Stomach (tissue), 4 donors: Measurements from ENCODE around the gene ADAMTS16.

ENCODE experiments used
- EP300 ChIP-seq: sonication (generic); formaldehyde crosslinking; IDR thresholded peaks from one replicate; pipeline ENCODE4 v1.6.1; 2017; ENCODE audit warnings: antibody characterized with exemption
- POLR2A ChIP-seq, 4 donors: fragments of 450-650 bp; IDR thresholded peaks; one replicate each; pipeline ENCODE4 v1.6.1; 2016; ENCODE audit warnings: antibody characterized with exemption in 4 of 4, control low read depth in 2 of 4, mild to moderate bottlenecking in 1 of 4, moderate library complexity in 1 of 4
- POLR2AphosphoS5 ChIP-seq, 3 donors: sonication (generic); formaldehyde crosslinking; IDR thresholded peaks; one replicate each; pipeline ENCODE4 v1.6.1; 2016; ENCODE audit warnings: antibody characterized with exemption in 3 of 3
- TF ChIP-seq, protein P1 (sequence below), 7 experiments: fragments of 450-650 bp in 4 of 7; fragments of 200-600 bp in 3 of 7; sonication (generic) in 3 of 7; IDR thresholded peaks; one replicate each; pipeline ENCODE4 v1.5.1; 2016 to 2019; ENCODE audit warnings: antibody characterized with exemption in 7 of 7, control low read depth in 2 of 7, mild to moderate bottlenecking in 1 of 7

DNA sequence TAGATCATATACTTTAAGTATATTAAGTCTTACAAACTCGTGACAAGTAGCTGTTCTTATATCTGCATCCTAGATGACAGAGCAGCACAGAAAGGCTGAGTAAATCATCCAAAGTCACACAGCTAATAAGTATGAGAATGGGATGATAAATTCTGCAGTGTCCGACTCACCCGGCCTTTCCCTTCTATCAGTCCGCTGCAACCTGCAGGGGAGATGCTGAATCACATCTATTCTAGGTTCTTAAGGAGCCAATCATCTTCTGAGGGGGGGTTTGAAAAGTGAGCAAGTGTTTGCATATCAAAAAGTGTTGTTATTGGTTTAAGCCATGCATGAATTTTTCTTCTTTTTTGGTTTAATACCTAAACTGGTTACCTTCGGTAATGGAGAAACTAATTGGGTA is 38.9 kb downstream of the ADAMTS16 start:
- TF ChIP-seq, protein P1, sequence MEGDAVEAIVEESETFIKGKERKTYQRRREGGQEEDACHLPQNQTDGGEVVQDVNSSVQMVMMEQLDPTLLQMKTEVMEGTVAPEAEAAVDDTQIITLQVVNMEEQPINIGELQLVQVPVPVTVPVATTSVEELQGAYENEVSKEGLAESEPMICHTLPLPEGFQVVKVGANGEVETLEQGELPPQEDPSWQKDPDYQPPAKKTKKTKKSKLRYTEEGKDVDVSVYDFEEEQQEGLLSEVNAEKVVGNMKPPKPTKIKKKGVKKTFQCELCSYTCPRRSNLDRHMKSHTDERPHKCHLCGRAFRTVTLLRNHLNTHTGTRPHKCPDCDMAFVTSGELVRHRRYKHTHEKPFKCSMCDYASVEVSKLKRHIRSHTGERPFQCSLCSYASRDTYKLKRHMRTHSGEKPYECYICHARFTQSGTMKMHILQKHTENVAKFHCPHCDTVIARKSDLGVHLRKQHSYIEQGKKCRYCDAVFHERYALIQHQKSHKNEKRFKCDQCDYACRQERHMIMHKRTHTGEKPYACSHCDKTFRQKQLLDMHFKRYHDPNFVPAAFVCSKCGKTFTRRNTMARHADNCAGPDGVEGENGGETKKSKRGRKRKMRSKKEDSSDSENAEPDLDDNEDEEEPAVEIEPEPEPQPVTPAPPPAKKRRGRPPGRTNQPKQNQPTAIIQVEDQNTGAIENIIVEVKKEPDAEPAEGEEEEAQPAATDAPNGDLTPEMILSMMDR (IDR thresholded peaks at IDR 0.05), result no peak
- TF ChIP-seq POLR2AphosphoS5 (IDR thresholded peaks at IDR 0.05) (no peak), POLR2A (IDR thresholded peaks at IDR 0.05) (no peak), EP300 (no peak)
